NK-92 (cell line): Measurements from ENCODE around the gene TRIM40.

ENCODE experiments used
- DNase-seq: peaks from one replicate; lab custom pipeline; 2025; ENCODE audit not compliant: unreplicated experiment; lab: John Stamatoyannopoulos, UW

The TRIM40 gene

GRCh38 chr6:30135757-30136156 lies at the start of gene TRIM40:
Gene TRIM40 (plus strand): TSS chr6:30136140. CDS start chr6:30137037, 897 bp downstream.
- no peak for DNase-seq

- no peak for DNase-seq
Observed at GRCh38 chr6:30087876-30088275, 48.1 kb upstream of the TRIM40 start.

- no peak for DNase-seq
Observed at GRCh38 chr6:30091577-30092381, 44.2 kb upstream of the TRIM40 start.

GRCh38 chr6:30092852-30093543 lies 42.9 kb upstream of the TRIM40 start:
- no peak for DNase-seq

GRCh38 chr6:30093951-30094661 lies 41.8 kb upstream of the TRIM40 start:
- no peak for DNase-seq

GRCh38 chr6:30096829-30097228 lies 39.1 kb upstream of the TRIM40 start:
- no peak for DNase-seq

- DNase-seq: no peak
Observed at GRCh38 chr6:30097902-30098768, 37.8 kb upstream of the TRIM40 start.

- no peak for DNase-seq
Observed at GRCh38 chr6:30100154-30100553, 35.8 kb upstream of the TRIM40 start.

GRCh38 chr6:30100585-30101443 lies 35.1 kb upstream of the TRIM40 start:
- DNase-seq: no peak

GRCh38 chr6:30101444-30102413 lies 34.2 kb upstream of the TRIM40 start:
- DNase-seq: no peak

GRCh38 chr6:30102414-30102969 lies 33.4 kb upstream of the TRIM40 start:
- DNase-seq: no peak

GRCh38 chr6:30102970-30103871 lies 32.7 kb upstream of the TRIM40 start:
- DNase-seq: no peak

GRCh38 chr6:30103872-30104179 lies 32.1 kb upstream of the TRIM40 start:
- DNase-seq: no peak

GRCh38 chr6:30104661-30105060 lies 31.3 kb upstream of the TRIM40 start:
- DNase-seq: no peak

GRCh38 chr6:30111266-30111856 lies 24.6 kb upstream of the TRIM40 start:
- DNase-seq: no peak

GRCh38 chr6:30112402-30112994 lies 23.4 kb upstream of the TRIM40 start:
- no peak for DNase-seq
